HCT116 (cell line): ENCODE measurements around the gene CSTF3. TPM values are rescaled to one million over a fixed set of nuclear protein-coding genes. Genes with fewer than 3 reads are reported as not detected.

Source experiments
- ATAC-seq: fragments of 200-7000 bp; cut with Tn5 transposase; 2 replicates; pipeline ENCODE4 v1.9.1; 2020; ENCODE audit warnings: mild to moderate bottlenecking, moderate library complexity
- Bru-seq: library from RNA; stranded (reverse); fragments of 400-500 nt; gene quantifications from one replicate; lab custom pipeline; 2021; lab: Mats Ljungman, UMichigan
- BruChase-seq, 2 experiments: library from RNA; stranded (reverse); fragments of 400-500 nt; gene quantifications; one replicate each; lab custom pipeline; 2021; lab: Mats Ljungman, UMichigan
- BruUV-seq: library from RNA; stranded (reverse); fragments of 400-500 nt; replicated peaks from 2 replicates; lab custom pipeline; 2021; lab: Mats Ljungman, UMichigan
- CTCF ChIA-PET: fragments of 300-600 bp; sonication (Branson Sonifier 250); formaldehyde crosslinking; loops from one replicate; lab custom pipeline; 2021; ENCODE audit warnings: antibody characterized with exemption; lab: Charles Lee
- POLR2A ChIA-PET: fragments of 300-600, 350-600 bp; sonication (Branson Sonifier 250); formaldehyde crosslinking; loops from one replicate; lab custom pipeline; 2021; ENCODE audit warnings: antibody characterized with exemption; lab: Charles Lee
- RAD21 ChIA-PET, 2 experiments: fragments of 300-600 bp; sonication (Branson Sonifier 250); formaldehyde crosslinking; loops; one replicate each; lab custom pipeline; 2023; ENCODE audit warnings: low total read pairs in 2 of 2; ENCODE audit not compliant: uncharacterized antibody in 2 of 2, unreplicated experiment in 2 of 2, low non-redundant PET in 1 of 2; lab: Charles Lee
- DNase-seq: peaks from one replicate; pipeline ENCODE4 v3.0.0-alpha.2; 2010; ENCODE audit warnings: low read depth, low spot score
- H2AFZ ChIP-seq: fragments of 200-600 bp; shearing (Covaris generic), sonication (generic); 2 replicates; pipeline ENCODE4 v1.6.1; 2017; ENCODE audit warnings: low read depth, mixed run types, mixed read lengths, antibody characterized with exemption, low read length; ENCODE audit not compliant: poor library complexity, severe bottlenecking
- H3K27ac ChIP-seq: 2 replicates; pipeline ENCODE4 v1.5.1; 2012; ENCODE audit warnings: low read depth, low read length
- H3K27me3 ChIP-seq: fragments of 200-600 bp; sonication (generic); 2 replicates; pipeline ENCODE4 v1.6.1; 2016; ENCODE audit warnings: mixed run types, low read length, mixed read lengths; ENCODE audit not compliant: insufficient read depth
- H3K36me3 ChIP-seq, 2 experiments: fragments of 200-500 bp in 1 of 2; fragments of 200-600 bp in 1 of 2; sonication (Bioruptor generic) in 1 of 2; sonication (generic) in 1 of 2; 2 replicates each; pipeline versions ENCODE4 v1.5.1 to v1.6.1; 2014 to 2016; ENCODE audit warnings: low read length in 2 of 2, inconsistent platforms in 1 of 2, mixed read lengths in 1 of 2, mixed run types in 1 of 2; ENCODE audit not compliant: insufficient read depth in 2 of 2, control insufficient read depth in 1 of 2
- H3K4me1 ChIP-seq, 2 experiments: fragments of 200-600 bp in 1 of 2; sonication (generic) in 1 of 2; 2 replicates each; pipeline versions ENCODE4 v1.5.1 to v1.6.1; 2012 to 2017; ENCODE audit warnings: low read length in 2 of 2, inconsistent platforms in 1 of 2, mild to moderate bottlenecking in 1 of 2, mixed read lengths in 1 of 2, mixed run types in 1 of 2, moderate library complexity in 1 of 2; ENCODE audit not compliant: insufficient read depth in 2 of 2, control insufficient read depth in 1 of 2
- H3K4me2 ChIP-seq: fragments of 200-600 bp; sonication (generic); 2 replicates; pipeline ENCODE4 v1.6.1; 2017; ENCODE audit warnings: mixed run types, low read length, mixed read lengths
- H3K4me3 ChIP-seq, 2 experiments: fragments of 200-600 bp in 1 of 2; sonication (generic) in 1 of 2; replicated peaks in 1 of 2; 2 replicates each; pipeline ENCODE4 v1.5.1; 2011 to 2016; ENCODE audit warnings: low read length in 2 of 2, control low read depth in 1 of 2, low read depth in 1 of 2, mild to moderate bottlenecking in 1 of 2, mixed read lengths in 1 of 2, mixed run types in 1 of 2
- H3K79me2 ChIP-seq: fragments of 200-600 bp; sonication (generic); 2 replicates; pipeline ENCODE4 v1.6.1; 2017; ENCODE audit warnings: mild to moderate bottlenecking, mixed run types, low read length, moderate library complexity, mixed read lengths; ENCODE audit not compliant: insufficient read depth
- H3K9ac ChIP-seq: fragments of 200-600 bp; sonication (generic); 2 replicates; pipeline ENCODE4 v1.6.1; 2016; ENCODE audit warnings: low read length, mixed read lengths
- H3K9me2 ChIP-seq: fragments of 200-600 bp; sonication (generic), shearing (Covaris generic); 2 replicates; pipeline ENCODE4 v1.6.1; 2017; ENCODE audit warnings: mixed run types, mild to moderate bottlenecking, moderate library complexity; ENCODE audit not compliant: insufficient read depth
- H3K9me3 ChIP-seq, 2 experiments: fragments of 200-500 bp in 1 of 2; fragments of 200-600 bp in 1 of 2; sonication (Bioruptor generic) in 1 of 2; sonication (generic) in 1 of 2; 2 replicates each; pipeline ENCODE4 v1.6.1; 2014 to 2017; ENCODE audit warnings: low read length in 2 of 2, mixed read lengths in 2 of 2, inconsistent platforms in 1 of 2, low read depth in 1 of 2, mild to moderate bottlenecking in 1 of 2, mixed run types in 1 of 2, moderate library complexity in 1 of 2; ENCODE audit not compliant: control insufficient read depth in 1 of 2, insufficient read depth in 1 of 2
- H4K20me1 ChIP-seq: fragments of 200-600 bp; sonication (generic), shearing (Covaris generic); 2 replicates; pipeline ENCODE4 v1.6.1; 2017; ENCODE audit warnings: mixed run types, mild to moderate bottlenecking, moderate library complexity; ENCODE audit not compliant: insufficient read depth
- CBX3 ChIP-seq: IDR thresholded peaks from 2 replicates; pipeline ENCODE4 v1.6.1; 2012; ENCODE audit warnings: low read depth
- CEBPB ChIP-seq: IDR thresholded peaks from 2 replicates; pipeline ENCODE4 v1.6.1; 2012; ENCODE audit warnings: low read depth
- CTCF ChIP-seq, 3 experiments: fragments of 200-600 bp in 1 of 3; sonication (generic) in 1 of 3; IDR thresholded peaks in 2 of 3; conservative IDR thresholded peaks in 1 of 3; 2 replicates each; pipeline ENCODE4 v1.5.1; 2012 to 2017; ENCODE audit warnings: low read depth in 2 of 3, low read length in 2 of 3, antibody characterized with exemption in 1 of 3, borderline replicate concordance in 1 of 3, control low read depth in 1 of 3, mild to moderate bottlenecking in 1 of 3, mixed read lengths in 1 of 3, mixed run types in 1 of 3, moderate library complexity in 1 of 3; ENCODE audit not compliant: insufficient read depth in 1 of 3
- EGR1 ChIP-seq: IDR thresholded peaks from 2 replicates; pipeline ENCODE4 v1.6.1; 2012; ENCODE audit warnings: low read depth
- ELF1 ChIP-seq: IDR thresholded peaks from 2 replicates; pipeline ENCODE4 v1.6.1; 2012; ENCODE audit warnings: low read depth, borderline replicate concordance
- EZH2 ChIP-seq: fragments of 200-600 bp; sonication (generic); IDR thresholded peaks from 2 replicates; pipeline ENCODE4 v1.6.1; 2017; ENCODE audit warnings: antibody characterized with exemption, mixed run types
- EZH2phosphoT487 ChIP-seq: fragments of 200-600 bp; IDR thresholded peaks from 2 replicates; pipeline ENCODE4 v1.6.1; 2018; ENCODE audit warnings: antibody characterized with exemption, borderline replicate concordance
- JUND ChIP-seq: IDR thresholded peaks from 2 replicates; pipeline ENCODE4 v1.6.1; 2012
- MAX ChIP-seq: IDR thresholded peaks from 2 replicates; pipeline ENCODE4 v1.6.1; 2012
- POLR2A ChIP-seq: IDR thresholded peaks from 2 replicates; pipeline ENCODE4 v1.7.0; 2011; ENCODE audit warnings: borderline replicate concordance; ENCODE audit not compliant: insufficient read depth, insufficient read length; ENCODE audit errors: extremely low read depth
- POLR2AphosphoS5 ChIP-seq: IDR thresholded peaks from 2 replicates; pipeline ENCODE4 v1.6.1; 2011; ENCODE audit warnings: mild to moderate bottlenecking, low read depth, low read length, moderate library complexity
- SIN3A ChIP-seq: IDR thresholded peaks from 2 replicates; pipeline ENCODE4 v1.6.1; 2012; ENCODE audit warnings: low read depth
- SP1 ChIP-seq: IDR thresholded peaks from 2 replicates; pipeline ENCODE4 v1.6.1; 2012; ENCODE audit warnings: low read depth
- SRF ChIP-seq: IDR thresholded peaks from 2 replicates; pipeline ENCODE4 v1.6.1; 2012; ENCODE audit warnings: low read depth
- TCF7L2 ChIP-seq: IDR thresholded peaks from 2 replicates; pipeline ENCODE4 v1.7.0; 2011; ENCODE audit warnings: borderline replicate concordance, inconsistent platforms; ENCODE audit not compliant: insufficient read depth, insufficient read length; ENCODE audit errors: extremely low read depth
- YY1 ChIP-seq: IDR thresholded peaks from 2 replicates; pipeline ENCODE4 v1.6.1; 2011; ENCODE audit warnings: low read length, low read depth, moderate library complexity, mild to moderate bottlenecking; ENCODE audit not compliant: insufficient replicate concordance; ENCODE audit errors: extremely low read depth
- ZFX ChIP-seq: fragments of 450-650 bp; IDR thresholded peaks from 2 replicates; pipeline ENCODE4 v1.6.1; 2017
- ZNF274 ChIP-seq: fragments of 200-500 bp; sonication (Bioruptor generic); IDR thresholded peaks from 2 replicates; pipeline ENCODE4 v1.6.1; 2014; ENCODE audit warnings: mild to moderate bottlenecking, low read depth, low read length, inconsistent platforms
- intact Hi-C: fragments of 100-400 bp; cut with micrococcal nuclease; formaldehyde crosslinking; loops from 2 replicates; pipeline ENCODE4 v1.10.0; 2022
- long read RNA-seq: library from polyadenylated mRNA; unstranded; transcript quantifications from one replicate; pipeline ENCODE4 v2.0.0, GENCODE V29; 2021; ENCODE audit not compliant: unreplicated experiment
- polyA plus RNA-seq: library from polyadenylated mRNA; unstranded; fragments of >200 nt; gene quantifications from 2 replicates; pipeline ENCODE4 v1.2.1, GENCODE V29; 2012; ENCODE audit warnings: missing spikeins
- total RNA-seq: library from RNA; stranded (reverse); gene quantifications from one replicate; pipeline ENCODE4 v1.2.1, GENCODE V29; 2021; ENCODE audit not compliant: unreplicated experiment
- TF ChIP-seq, protein P1 (sequence below): IDR thresholded peaks from 2 replicates; pipeline ENCODE4 v1.6.1; 2012
- TF ChIP-seq, protein P2 (sequence below): IDR thresholded peaks from 2 replicates; pipeline ENCODE4 v1.6.1; 2011; ENCODE audit warnings: mild to moderate bottlenecking, low read length, moderate library complexity; ENCODE audit not compliant: insufficient replicate concordance; ENCODE audit errors: extremely low read depth

Gene CSTF3
- total RNA-seq (39.3 TPM), Bru-seq, nascent RNA (percentile 97 among the genes with signal in this experiment), BruChase-seq, experiment 1, labeled RNA remaining after a 6-hour chase (percentile 88 among the genes with signal in this experiment), BruChase-seq, experiment 2, labeled RNA remaining after a 2-hour chase (percentile 93 among the genes with signal in this experiment)
- 16.2 and 16.7 TPM in 2 replicates for polyA plus RNA-seq
- long read RNA-seq, transcript CSTF3-202 (2 exons, 715 nt): minor isoform, 7 of 58 reads
- long read RNA-seq, transcript CSTF3-201 (21 exons, 2,797 nt): major isoform, 26 of 58 reads
- long read RNA-seq, transcript CSTF3-203 (3 exons, 1,132 nt): minor isoform, 6 of 58 reads
- long read RNA-seq, partial matches to known transcripts: 2 of 58 reads
- long read RNA-seq, other reads (novel, unspliced or antisense): 16 of 58 reads

DNA sequence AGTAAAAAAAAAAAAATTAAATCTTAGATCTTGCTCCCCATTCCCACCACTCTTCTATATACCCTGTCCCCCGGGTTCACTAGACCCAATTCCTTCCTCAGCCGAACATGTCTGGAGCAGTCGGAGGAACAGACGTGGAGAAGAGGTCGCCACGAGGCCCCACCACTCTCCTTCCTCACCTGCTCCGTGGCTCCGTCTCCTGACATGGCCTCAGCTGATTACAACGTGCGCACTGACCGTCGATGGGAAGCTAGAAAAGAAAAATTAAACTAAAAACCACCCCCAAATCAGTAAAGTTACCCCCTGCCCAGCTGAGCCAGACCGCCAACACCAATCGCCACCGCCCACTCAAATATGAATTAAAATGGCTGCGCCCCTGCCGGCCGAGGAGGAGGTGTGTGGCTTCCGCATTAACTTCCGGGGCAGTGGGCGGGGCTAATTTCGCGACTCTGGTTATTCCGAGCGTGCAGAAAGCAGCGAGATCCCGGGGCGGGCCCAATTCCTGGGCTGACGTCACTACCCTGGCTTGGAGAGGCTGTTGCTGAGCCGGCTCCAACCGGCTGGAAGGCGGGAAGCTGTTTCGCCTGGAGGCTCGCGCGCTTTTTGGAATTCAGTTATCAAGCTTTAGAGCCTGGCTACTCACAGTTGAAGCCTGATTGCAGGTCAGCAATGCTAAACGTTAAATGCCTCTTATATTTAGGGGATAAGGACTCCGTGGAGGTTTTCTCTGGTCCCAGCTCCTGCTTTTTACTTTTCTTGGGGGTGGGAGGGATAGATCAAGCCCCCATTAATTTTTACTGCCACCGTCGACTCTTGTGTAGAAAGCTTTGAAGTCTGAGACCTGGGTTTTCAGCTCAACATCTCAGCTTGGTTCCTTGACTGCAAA, at the start of gene CSTF3:
CSTF3 (minus strand) TSS at position 361 of the 886 bp plus-strand sequence; CDS start at position 206, 155 bp downstream.
- ATAC-seq: peak; percentile 97
- Histone ChIP-seq H4K20me1 (peaks cover 20% of the 10 kb centered on the region; the same call in 1 of the 2 replicates), H2AFZ (no peak within 1 kb of the TSS), H3K4me1 (peaks cover 6 to 27% of the 10 kb centered on the region in 2 experiments; a peak in 3 of 4 replicates), H3K27ac (peak within 1 kb of the TSS; percentile 76), H3K9ac (peak within 1 kb of the TSS; percentile 82), H3K27me3 (no peaks in the 10 kb centered on the region), H3K4me2 (peak within 1 kb of the TSS; percentile 83), H3K4me3 (peak within 1 kb of the TSS; percentile 70 to 85), H3K79me2 (peaks cover 61% of the 10 kb centered on the region), H3K9me2 (no peaks in the 10 kb centered on the region), H3K9me3 (no peaks in the 10 kb centered on the region), H3K36me3 (0 out of 4 replicates have a peak, but pooled peaks cover 2 to 7% of the 10 kb centered on the region in 2 experiments)
- intact Hi-C loops: loop anchor here (5.0 to 10.0 kb wide), 2 partner anchors 96 to 663 kb away; partner anchors contain the start of gene HIPK3
- no TSS peak for BruUV-seq
- POLR2A ChIA-PET: interaction anchor here (0.8 kb wide), 1 partner anchor 540 kb away, joined by 3 read pairs; no protein-coding TSS in a partner anchor
- RAD21 ChIA-PET: no interaction called here
- DNase-seq: peak; percentile 97
- CTCF ChIA-PET: no interaction called here
- TF ChIP-seq SIN3A (peak; percentile 93), CEBPB (0 out of 2 replicates have a peak, but pooled peaks have one; percentile 26), JUND (0 out of 2 replicates have a peak, but pooled peaks have one; percentile 31), EZH2 (no peak), ELF1 (peak; percentile 48; the same call in 1 of the 2 replicates), POLR2AphosphoS5 (peak; percentile 92), POLR2A (peak; percentile 45), MAX (peak; percentile 97), CBX3 (peak; percentile 84), SRF (0 out of 2 replicates have a peak, but pooled peaks have one; percentile 28), EGR1 (peak; percentile 99), CTCF (IDR thresholded peaks at IDR 0.05 in 2 of 3, conservative IDR thresholded peaks at IDR 0.05 in 1 of 3; ENCODE audit: borderline replicate concordance in 1 of 3, insufficient read depth in 1 of 3, low read depth in 2 of 3, low read length in 2 of 3) (peak in 2 of 3 experiments; percentile 11 to 20; a peak in 1 of 6 replicates), SP1 (peak; percentile 84), ZFX (no peak), TCF7L2 (peak; percentile 36), YY1 (peak; percentile 98), ZNF274 (no peak), EZH2phosphoT487 (no peak)
- TF ChIP-seq, protein P1, sequence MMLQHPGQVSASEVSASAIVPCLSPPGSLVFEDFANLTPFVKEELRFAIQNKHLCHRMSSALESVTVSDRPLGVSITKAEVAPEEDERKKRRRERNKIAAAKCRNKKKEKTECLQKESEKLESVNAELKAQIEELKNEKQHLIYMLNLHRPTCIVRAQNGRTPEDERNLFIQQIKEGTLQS: no peak
- TF ChIP-seq, protein P2, sequence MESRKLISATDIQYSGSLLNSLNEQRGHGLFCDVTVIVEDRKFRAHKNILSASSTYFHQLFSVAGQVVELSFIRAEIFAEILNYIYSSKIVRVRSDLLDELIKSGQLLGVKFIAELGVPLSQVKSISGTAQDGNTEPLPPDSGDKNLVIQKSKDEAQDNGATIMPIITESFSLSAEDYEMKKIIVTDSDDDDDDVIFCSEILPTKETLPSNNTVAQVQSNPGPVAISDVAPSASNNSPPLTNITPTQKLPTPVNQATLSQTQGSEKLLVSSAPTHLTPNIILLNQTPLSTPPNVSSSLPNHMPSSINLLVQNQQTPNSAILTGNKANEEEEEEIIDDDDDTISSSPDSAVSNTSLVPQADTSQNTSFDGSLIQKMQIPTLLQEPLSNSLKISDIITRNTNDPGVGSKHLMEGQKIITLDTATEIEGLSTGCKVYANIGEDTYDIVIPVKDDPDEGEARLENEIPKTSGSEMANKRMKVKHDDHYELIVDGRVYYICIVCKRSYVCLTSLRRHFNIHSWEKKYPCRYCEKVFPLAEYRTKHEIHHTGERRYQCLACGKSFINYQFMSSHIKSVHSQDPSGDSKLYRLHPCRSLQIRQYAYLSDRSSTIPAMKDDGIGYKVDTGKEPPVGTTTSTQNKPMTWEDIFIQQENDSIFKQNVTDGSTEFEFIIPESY: peak; percentile 44
